Measurements from ENCODE around the gene TYSND1.
A peak's percentile ranks its signal among the peaks of the same experiment; 100 is the strongest.

The TYSND1 gene

GRCh38 chr10:70169011-70169410, 22.5 kb upstream of the TYSND1 start:
- Histone ChIP-seq H4K20me1 (ENCODE audit: insufficient read depth) (peaks cover 13% of the 10 kb centered on the region), H3K27me3 (ENCODE audit: insufficient read depth, low read depth) (no peaks in the 10 kb centered on the region)

GRCh38 chr10:70167246-70167645, 20.7 kb upstream of the TYSND1 start:
- H3K27me3 ChIP-seq (ENCODE audit: insufficient read depth, low read depth), result no peaks in the 10 kb centered on the region
- no peak overlapping the region for H3K27ac ChIP-seq
- H2AFZ ChIP-seq (ENCODE audit: low read depth), result no peak overlapping the region
- no peak overlapping the region for H3K4me2 ChIP-seq
- peaks cover 17% of the 10 kb centered on the region for H4K20me1 ChIP-seq (ENCODE audit: insufficient read depth)
- H3K79me2 ChIP-seq (ENCODE audit: insufficient read depth, low read depth), result peaks cover 75% of the 10 kb centered on the region
- H3K4me1 ChIP-seq (ENCODE audit: low read depth, poor library complexity, severe bottlenecking), result peaks cover 53% of the 10 kb centered on the region
- H3K9ac ChIP-seq, result no peak overlapping the region
- no peaks in the 10 kb centered on the region; the same call in 1 of the 2 replicates for H3K36me3 ChIP-seq (ENCODE audit: insufficient read depth)
- H3K4me3 ChIP-seq (IDR thresholded peaks at IDR 0.05; ENCODE audit: insufficient read depth, low read depth, low read length), result no peak overlapping the region
- TF ChIP-seq CTCF (conservative IDR thresholded peaks at IDR 0.05; ENCODE audit: low read depth, low read length), result no peak

More at GRCh38 chr10:70169011-70169410, 22.5 kb upstream of the TYSND1 start:
- Histone ChIP-seq H3K36me3 (ENCODE audit: insufficient read depth) (no peaks in the 10 kb centered on the region; the same call in 1 of the 2 replicates), H3K4me3 (IDR thresholded peaks at IDR 0.05; ENCODE audit: insufficient read depth, low read depth, low read length) (no peak overlapping the region), H3K4me2 (peak overlapping the region; percentile 98), H2AFZ (ENCODE audit: low read depth) (no peak overlapping the region), H3K27ac (no peak overlapping the region), H3K4me1 (ENCODE audit: low read depth, poor library complexity, severe bottlenecking) (peaks cover 37% of the 10 kb centered on the region), H3K9ac (peak overlapping the region; percentile 81; the same call in 1 of the 2 replicates), H3K79me2 (ENCODE audit: insufficient read depth, low read depth) (peaks cover 61% of the 10 kb centered on the region)
- TF ChIP-seq CTCF (conservative IDR thresholded peaks at IDR 0.05; ENCODE audit: low read depth, low read length), result no peak

GRCh38 chr10:70166394-70166793, 19.9 kb upstream of the TYSND1 start:
- Histone ChIP-seq H3K9ac (no peak overlapping the region), H3K4me1 (ENCODE audit: low read depth, poor library complexity, severe bottlenecking) (peaks cover 53% of the 10 kb centered on the region), H4K20me1 (ENCODE audit: insufficient read depth) (peaks cover 22% of the 10 kb centered on the region), H3K79me2 (ENCODE audit: insufficient read depth, low read depth) (peaks cover 80% of the 10 kb centered on the region), H3K4me2 (no peak overlapping the region), H3K36me3 (ENCODE audit: insufficient read depth) (no peaks in the 10 kb centered on the region; the same call in 1 of the 2 replicates), H3K4me3 (IDR thresholded peaks at IDR 0.05; ENCODE audit: insufficient read depth, low read depth, low read length) (no peak overlapping the region), H3K27me3 (ENCODE audit: insufficient read depth, low read depth) (no peaks in the 10 kb centered on the region), H3K27ac (no peak overlapping the region), H2AFZ (ENCODE audit: low read depth) (no peak overlapping the region)
- no peak for TF ChIP-seq CTCF (conservative IDR thresholded peaks at IDR 0.05; ENCODE audit: low read depth, low read length)

- TF ChIP-seq CTCF (conservative IDR thresholded peaks at IDR 0.05; ENCODE audit: low read depth, low read length), result no peak
- Histone ChIP-seq H3K27ac (no peak overlapping the region), H3K4me1 (ENCODE audit: low read depth, poor library complexity, severe bottlenecking) (peaks cover 55% of the 10 kb centered on the region), H3K27me3 (ENCODE audit: insufficient read depth, low read depth) (no peaks in the 10 kb centered on the region), H2AFZ (ENCODE audit: low read depth) (no peak overlapping the region), H3K4me3 (IDR thresholded peaks at IDR 0.05; ENCODE audit: insufficient read depth, low read depth, low read length) (no peak overlapping the region), H3K36me3 (ENCODE audit: insufficient read depth) (peaks cover 5% of the 10 kb centered on the region; the same call in 1 of the 2 replicates), H3K4me2 (no peak overlapping the region), H3K79me2 (ENCODE audit: insufficient read depth, low read depth) (peaks cover 74% of the 10 kb centered on the region), H3K9ac (no peak overlapping the region), H4K20me1 (ENCODE audit: insufficient read depth) (peaks cover 17% of the 10 kb centered on the region)
Measured at GRCh38 chr10:70164163-70164562, 17.7 kb upstream of the TYSND1 start.
